Neutrophil (primary cell): ENCODE data around the gene VSIG8.

Experiments
- H3K27ac ChIP-seq: fragments of 200-600 bp; sonication (generic); 2 replicates; pipeline ENCODE4 v1.5.1; 2016; ENCODE audit warnings: mild to moderate bottlenecking, moderate library complexity
- H3K27me3 ChIP-seq: fragments of 200-600 bp; sonication (generic); 2 replicates; pipeline ENCODE4 v1.6.0; 2016; ENCODE audit warnings: mild to moderate bottlenecking
- H3K36me3 ChIP-seq: fragments of 200-600 bp; sonication (generic); 2 replicates; pipeline ENCODE4 v1.5.1; 2017
- H3K4me1 ChIP-seq, 2 experiments: fragments of 200-600 bp in 1 of 2; sonication (generic) in 1 of 2; 1 replicate in 1 of 2; 2 replicates in 1 of 2; pipeline versions ENCODE4 v1.5.1 to v1.6.1; 2013 to 2016; ENCODE audit warnings: low read depth in 1 of 2, low read length in 1 of 2, mild to moderate bottlenecking in 1 of 2, moderate library complexity in 1 of 2; ENCODE audit not compliant: control insufficient read depth in 1 of 2, insufficient read depth in 1 of 2
- H3K4me3 ChIP-seq, 2 experiments: fragments of 200-600 bp in 1 of 2; sonication (generic) in 1 of 2; 1 replicate in 1 of 2; 2 replicates in 1 of 2; pipeline ENCODE4 v1.5.1; 2013 to 2016; ENCODE audit warnings: low read depth in 1 of 2, low read length in 1 of 2, mild to moderate bottlenecking in 1 of 2, moderate library complexity in 1 of 2
- H3K9me3 ChIP-seq: fragments of 200-600 bp; sonication (generic); 2 replicates; pipeline ENCODE4 v1.5.1; 2016
- CTCF ChIP-seq: fragments of 200-600 bp; sonication (generic); IDR thresholded peaks from 2 replicates; pipeline ENCODE4 v1.5.1; 2016; ENCODE audit warnings: antibody characterized with exemption

Gene VSIG8

GRCh38 chr1:159825564-159825963, 36.9 kb downstream of the VSIG8 start:
- Histone ChIP-seq H3K4me3 (no peak overlapping the region), H3K27me3 (no peaks in the 10 kb centered on the region), H3K9me3 (no peaks in the 10 kb centered on the region), H3K4me1 (peaks cover 47 to 50% of the 10 kb centered on the region in 2 experiments), H3K27ac (peak overlapping the region; percentile 62), H3K36me3 (no peaks in the 10 kb centered on the region)
- TF ChIP-seq CTCF: no peak

GRCh38 chr1:159823406-159823805, 39.1 kb downstream of the VSIG8 start:
- no peak for TF ChIP-seq CTCF
- Histone ChIP-seq H3K4me1 (peaks cover 38 to 40% of the 10 kb centered on the region in 2 experiments), H3K27me3 (no peaks in the 10 kb centered on the region), H3K36me3 (no peaks in the 10 kb centered on the region), H3K4me3 (no peak overlapping the region), H3K27ac (no peak overlapping the region), H3K9me3 (no peaks in the 10 kb centered on the region)

GRCh38 chr1:159821171-159821867, 41.1 kb downstream of the VSIG8 start:
- Histone ChIP-seq H3K27ac (no peak overlapping the region), H3K4me1 (peaks cover 17 to 19% of the 10 kb centered on the region in 2 experiments), H3K36me3 (no peaks in the 10 kb centered on the region), H3K27me3 (no peaks in the 10 kb centered on the region), H3K9me3 (no peaks in the 10 kb centered on the region), H3K4me3 (no peak overlapping the region)
- no peak for TF ChIP-seq CTCF

GRCh38 chr1:159817276-159818041, 45.0 kb downstream of the VSIG8 start:
- no peaks in the 10 kb centered on the region for H3K36me3 ChIP-seq
- H3K9me3 ChIP-seq: no peaks in the 10 kb centered on the region
- no peaks in the 10 kb centered on the region for H3K27me3 ChIP-seq
- no peak overlapping the region for H3K27ac ChIP-seq
- H3K4me3 ChIP-seq: no peak overlapping the region
- no peaks in the 10 kb centered on the region for H3K4me1 ChIP-seq
- no peak for TF ChIP-seq CTCF

GRCh38 chr1:159815926-159816325, 46.5 kb downstream of the VSIG8 start:
- no peaks in the 10 kb centered on the region for H3K27me3 ChIP-seq
- no peaks in the 10 kb centered on the region for H3K36me3 ChIP-seq
- no peak overlapping the region for H3K27ac ChIP-seq
- no peak for TF ChIP-seq CTCF
- H3K4me1 ChIP-seq: no peaks in the 10 kb centered on the region
- H3K9me3 ChIP-seq: no peaks in the 10 kb centered on the region
- H3K4me3 ChIP-seq: no peak overlapping the region
